ENCODE measurements around the gene TUBGCP2. TPM values are rescaled to one million over a fixed set of nuclear protein-coding genes. Genes with fewer than 3 reads are reported as not detected.

Gene TUBGCP2
- total and polyA plus RNA-seq, 3 donors from 2014 or later, result 76.0 to 101 (median 84.3) TPM

DNA sequence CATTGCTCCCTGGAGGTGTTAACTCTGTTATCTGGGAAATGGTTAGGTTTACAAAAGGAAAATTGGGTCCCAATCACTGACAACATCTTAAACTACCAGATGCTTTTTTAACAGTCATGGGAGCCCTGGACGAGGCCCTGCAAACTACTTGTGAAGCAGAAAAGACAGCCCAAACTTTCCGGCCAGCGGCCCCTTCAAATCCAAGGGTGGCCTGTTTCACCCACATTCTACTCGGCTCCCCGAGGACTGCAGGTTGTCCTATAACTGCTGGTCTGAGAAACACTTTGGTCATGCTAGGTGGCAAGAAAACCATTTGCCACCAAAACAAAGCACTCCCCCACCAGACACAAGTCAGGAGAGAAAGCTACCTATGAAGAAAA lies 2.6 kb downstream of the TUBGCP2 start:
- Histone ChIP-seq H3K9me3 (no peaks in the 10 kb centered on the region), H3K4me3 (no peak overlapping the region), H3K27ac (no peak overlapping the region), H3K4me1 (peaks cover 21% of the 10 kb centered on the region), H3K27me3 (no peaks in the 10 kb centered on the region), H3K36me3 (ENCODE audit: low read depth, missing control alignments) (no peaks in the 10 kb centered on the region)
- DNase-seq, result no peak
- intact Hi-C loops (cut with DNase I; ENCODE audit: low total_unique reads), result no loop called here
- TF ChIP-seq POLR2A (IDR thresholded peaks at IDR 0.05), result no peak
- TF ChIP-seq, protein P1, sequence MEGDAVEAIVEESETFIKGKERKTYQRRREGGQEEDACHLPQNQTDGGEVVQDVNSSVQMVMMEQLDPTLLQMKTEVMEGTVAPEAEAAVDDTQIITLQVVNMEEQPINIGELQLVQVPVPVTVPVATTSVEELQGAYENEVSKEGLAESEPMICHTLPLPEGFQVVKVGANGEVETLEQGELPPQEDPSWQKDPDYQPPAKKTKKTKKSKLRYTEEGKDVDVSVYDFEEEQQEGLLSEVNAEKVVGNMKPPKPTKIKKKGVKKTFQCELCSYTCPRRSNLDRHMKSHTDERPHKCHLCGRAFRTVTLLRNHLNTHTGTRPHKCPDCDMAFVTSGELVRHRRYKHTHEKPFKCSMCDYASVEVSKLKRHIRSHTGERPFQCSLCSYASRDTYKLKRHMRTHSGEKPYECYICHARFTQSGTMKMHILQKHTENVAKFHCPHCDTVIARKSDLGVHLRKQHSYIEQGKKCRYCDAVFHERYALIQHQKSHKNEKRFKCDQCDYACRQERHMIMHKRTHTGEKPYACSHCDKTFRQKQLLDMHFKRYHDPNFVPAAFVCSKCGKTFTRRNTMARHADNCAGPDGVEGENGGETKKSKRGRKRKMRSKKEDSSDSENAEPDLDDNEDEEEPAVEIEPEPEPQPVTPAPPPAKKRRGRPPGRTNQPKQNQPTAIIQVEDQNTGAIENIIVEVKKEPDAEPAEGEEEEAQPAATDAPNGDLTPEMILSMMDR (IDR thresholded peaks at IDR 0.05), result no peak
- 92 to 94% methylated on average over 5 of the region's 5 CpGs for WGBS, 2 donors

- H3K36me3 ChIP-seq (ENCODE audit: low read depth, missing control alignments), result no peaks in the 10 kb centered on the region
- no peaks in the 10 kb centered on the region for H3K27me3 ChIP-seq
- TF ChIP-seq, protein P1 (IDR thresholded peaks at IDR 0.05), result no peak
- no peak for TF ChIP-seq POLR2A (IDR thresholded peaks at IDR 0.05)
- H3K4me3 ChIP-seq, result no peak overlapping the region
- intact Hi-C loops (cut with DNase I; ENCODE audit: low total_unique reads), result no loop called here
- 61 to 72% methylated on average over 5 to 10 of the region's 10 CpGs for WGBS, 2 donors
- no peaks in the 10 kb centered on the region for H3K9me3 ChIP-seq
- H3K27ac ChIP-seq, result no peak overlapping the region
- H3K4me1 ChIP-seq, result peaks cover 21% of the 10 kb centered on the region
- no peak for DNase-seq
Observed at GRCh38 chr10:133303206-133303605, 5.5 kb downstream of the TUBGCP2 start.

GRCh38 chr10:133302230-133302629 lies 6.4 kb downstream of the TUBGCP2 start:
- intact Hi-C loops (cut with DNase I; ENCODE audit: low total_unique reads), result no loop called here
- no peak for DNase-seq
- 93 to 94% methylated on average over 11 to 13 of the region's 14 CpGs for WGBS, 2 donors
- Histone ChIP-seq H3K27ac (no peak overlapping the region), H3K9me3 (no peaks in the 10 kb centered on the region), H3K27me3 (no peaks in the 10 kb centered on the region), H3K4me3 (no peak overlapping the region), H3K36me3 (ENCODE audit: low read depth, missing control alignments) (no peaks in the 10 kb centered on the region), H3K4me1 (peaks cover 12% of the 10 kb centered on the region)
- no peak for TF ChIP-seq POLR2A (IDR thresholded peaks at IDR 0.05)

- no peaks in the 10 kb centered on the region for H3K27me3 ChIP-seq
- no peak for DNase-seq
- H3K27ac ChIP-seq, result no peak overlapping the region
- H3K4me3 ChIP-seq, result no peak overlapping the region
- intact Hi-C loops (cut with DNase I; ENCODE audit: low total_unique reads), result no loop called here
- 93 to 95% methylated on average over 14 of the region's 14 CpGs for WGBS, 2 donors
- H3K36me3 ChIP-seq (ENCODE audit: low read depth, missing control alignments), result no peaks in the 10 kb centered on the region
- no peaks in the 10 kb centered on the region for H3K9me3 ChIP-seq
- TF ChIP-seq, protein P1 (IDR thresholded peaks at IDR 0.05), result no peak
- no peak for TF ChIP-seq POLR2A (IDR thresholded peaks at IDR 0.05)
- peaks cover under 1% of the 10 kb centered on the region for H3K4me1 ChIP-seq
Observed at GRCh38 chr10:133299738-133300137, 8.9 kb downstream of the TUBGCP2 start.

- Histone ChIP-seq H3K27ac (no peak overlapping the region), H3K36me3 (ENCODE audit: low read depth, missing control alignments) (no peaks in the 10 kb centered on the region), H3K27me3 (no peaks in the 10 kb centered on the region), H3K4me3 (no peak overlapping the region), H3K4me1 (no peaks in the 10 kb centered on the region), H3K9me3 (no peaks in the 10 kb centered on the region)
- TF ChIP-seq POLR2A (IDR thresholded peaks at IDR 0.05), result no peak
- 88 to 96% methylated on average over 4 to 10 of the region's 10 CpGs for WGBS, 2 donors
- intact Hi-C loops (cut with DNase I; ENCODE audit: low total_unique reads), result no loop called here
- no peak for DNase-seq
Observed at GRCh38 chr10:133299224-133299623, 9.4 kb downstream of the TUBGCP2 start.

DNA sequence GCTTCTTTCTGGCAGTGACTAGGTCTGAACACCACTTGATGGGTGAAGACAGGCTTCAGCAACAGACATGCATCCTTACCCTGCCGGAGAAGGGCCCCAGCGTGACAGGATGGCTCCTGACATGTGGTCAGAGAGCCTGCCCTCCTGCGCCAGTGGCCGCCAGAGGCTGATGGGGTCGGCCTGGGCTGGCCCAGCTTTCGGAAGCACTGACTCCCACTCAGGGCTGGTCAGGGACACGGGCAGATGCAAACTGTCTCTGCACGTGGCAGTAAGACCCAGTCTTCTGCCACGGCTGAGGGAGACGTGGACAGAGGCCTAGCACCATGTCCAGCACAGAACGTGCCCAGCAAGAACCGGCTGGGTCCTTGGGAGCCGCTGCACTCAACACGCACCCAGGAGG lies 10.2 kb downstream of the TUBGCP2 start:
- Histone ChIP-seq H3K27ac (no peak overlapping the region), H3K4me3 (no peak overlapping the region), H3K27me3 (no peaks in the 10 kb centered on the region), H3K9me3 (no peaks in the 10 kb centered on the region), H3K4me1 (no peaks in the 10 kb centered on the region), H3K36me3 (ENCODE audit: low read depth, missing control alignments) (no peaks in the 10 kb centered on the region)
- intact Hi-C loops (cut with DNase I; ENCODE audit: low total_unique reads), result no loop called here
- WGBS, 2 donors, result 86 to 97% methylated on average over 7 to 13 of the region's 14 CpGs
- DNase-seq, result no peak
- TF ChIP-seq, protein P1 (IDR thresholded peaks at IDR 0.05), result no peak
- no peak for TF ChIP-seq POLR2A (IDR thresholded peaks at IDR 0.05)

All from testis (tissue), 3 donors.